ENCODE data around the gene ZCCHC24.

DNA sequence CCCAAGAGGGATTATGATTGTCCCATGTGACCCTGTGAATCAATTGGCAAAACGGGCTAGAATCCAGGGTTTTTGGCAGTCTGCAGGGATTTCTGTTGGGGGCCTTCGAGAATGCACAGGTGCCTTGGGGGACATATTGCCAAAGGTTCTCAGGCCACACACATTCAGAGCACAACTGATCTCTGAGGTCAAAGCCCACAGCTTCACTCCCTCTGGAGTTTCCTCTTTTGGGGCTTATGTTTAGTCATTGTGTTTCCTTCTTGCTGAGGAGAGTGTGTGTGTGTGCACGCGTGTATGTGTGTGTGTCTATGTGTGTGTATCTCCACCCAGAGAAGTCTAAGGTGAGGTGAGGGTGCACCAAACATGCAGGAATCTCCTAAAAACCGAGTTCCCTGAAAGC lies 89.3 kb downstream of the ZCCHC24 start:
- TF ChIP-seq EZH2phosphoT487 (IDR thresholded peaks at IDR 0.05; ENCODE audit: borderline replicate concordance, low read length), result no peak
- TF ChIP-seq, protein P1, sequence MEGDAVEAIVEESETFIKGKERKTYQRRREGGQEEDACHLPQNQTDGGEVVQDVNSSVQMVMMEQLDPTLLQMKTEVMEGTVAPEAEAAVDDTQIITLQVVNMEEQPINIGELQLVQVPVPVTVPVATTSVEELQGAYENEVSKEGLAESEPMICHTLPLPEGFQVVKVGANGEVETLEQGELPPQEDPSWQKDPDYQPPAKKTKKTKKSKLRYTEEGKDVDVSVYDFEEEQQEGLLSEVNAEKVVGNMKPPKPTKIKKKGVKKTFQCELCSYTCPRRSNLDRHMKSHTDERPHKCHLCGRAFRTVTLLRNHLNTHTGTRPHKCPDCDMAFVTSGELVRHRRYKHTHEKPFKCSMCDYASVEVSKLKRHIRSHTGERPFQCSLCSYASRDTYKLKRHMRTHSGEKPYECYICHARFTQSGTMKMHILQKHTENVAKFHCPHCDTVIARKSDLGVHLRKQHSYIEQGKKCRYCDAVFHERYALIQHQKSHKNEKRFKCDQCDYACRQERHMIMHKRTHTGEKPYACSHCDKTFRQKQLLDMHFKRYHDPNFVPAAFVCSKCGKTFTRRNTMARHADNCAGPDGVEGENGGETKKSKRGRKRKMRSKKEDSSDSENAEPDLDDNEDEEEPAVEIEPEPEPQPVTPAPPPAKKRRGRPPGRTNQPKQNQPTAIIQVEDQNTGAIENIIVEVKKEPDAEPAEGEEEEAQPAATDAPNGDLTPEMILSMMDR (IDR thresholded peaks at IDR 0.05; ENCODE audit: low read depth, low read length, poor library complexity, severe bottlenecking), result no peak

All from DOHH2 (cell line).